Motor neuron (in vitro differentiated cells): ENCODE results near the gene SGCA. TPM values are rescaled to one million over a fixed set of nuclear protein-coding genes. Genes with fewer than 3 reads are reported as not detected.

ENCODE experiments used
- ATAC-seq, 8 experiments: fragments of 200-7000 bp; cut with Tn5 transposase; replicated peaks in 6 of 8; 2 replicates each; pipeline ENCODE4 v1.8.0; 2021; ENCODE audit warnings: mild to moderate bottlenecking in 8 of 8, moderate library complexity in 8 of 8
- H3K27ac ChIP-seq, 2 donors: fragments of 250-450 bp; sonication (Bioruptor Pico); 2 replicates each; pipeline ENCODE4 v1.9.0; 2021; ENCODE audit warnings: antibody characterized with exemption in 2 of 2, mild to moderate bottlenecking in 2 of 2, moderate library complexity in 1 of 2
- H3K4me1 ChIP-seq, 2 donors: fragments of 250-450 bp; sonication (Bioruptor Pico); replicated peaks in 1 of 2; 2 replicates each; pipeline ENCODE4 v1.6.1; 2021; ENCODE audit warnings: antibody characterized with exemption in 2 of 2, mild to moderate bottlenecking in 2 of 2, moderate library complexity in 1 of 2
- H3K4me3 ChIP-seq, 5 donors: fragments of 250-450 bp; sonication (Bioruptor Pico); 2 replicates each; pipeline ENCODE4 v1.9.0; 2021; ENCODE audit warnings: antibody characterized with exemption in 5 of 5, mild to moderate bottlenecking in 5 of 5, moderate library complexity in 4 of 5
- WGBS, 10 experiments: fragments of 450-650 bp; shearing (Covaris generic); methylation state at CpG; one replicate each; pipeline ENCODE4 v1.0.0; 2022; 5-methylcytosine and 5-hydroxymethylcytosine counted together
- in situ Hi-C, 9 experiments: fragments of 400-800 bp; cut with MboI; loops; one replicate each; pipeline ENCODE4 v1.15.0; 2021; ENCODE audit warnings: low sequenced_read_pairs in 9 of 9, low pct_unique_long_range_greater_than_20kb in 2 of 9; ENCODE audit not compliant: unreplicated experiment in 9 of 9
- total RNA-seq, 8 experiments: library from RNA; unstranded; fragments of 300-600 nt; gene quantifications; 2 replicates each; pipeline versions ENCODE4 v1.2.3 to v1.2.4, GENCODE V29; 2022

SGCA gene
- total RNA-seq, 8 experiments from 2014 or later: 0.22 to 3.4 (median 1.1) TPM; not detected in 2

- in situ Hi-C loops: no loop called here
- H3K4me3 ChIP-seq: peak overlapping the region; percentile 93 to 100 (median 99)
- peaks cover 33 to 34% of the 10 kb centered on the region in 2 donors for H3K4me1 ChIP-seq
- WGBS, 10 experiments: 0% methylated on average over 1 of the region's 5 CpGs; no CpG with 5 or more reads in 9 of the 10 experiments
- H3K27ac ChIP-seq: no peak overlapping the region
- peak in 3 of 8 experiments; percentile 3 for ATAC-seq
Measured at GRCh38 chr17:50147841-50148225, 18.0 kb upstream of the SGCA start.

DNA sequence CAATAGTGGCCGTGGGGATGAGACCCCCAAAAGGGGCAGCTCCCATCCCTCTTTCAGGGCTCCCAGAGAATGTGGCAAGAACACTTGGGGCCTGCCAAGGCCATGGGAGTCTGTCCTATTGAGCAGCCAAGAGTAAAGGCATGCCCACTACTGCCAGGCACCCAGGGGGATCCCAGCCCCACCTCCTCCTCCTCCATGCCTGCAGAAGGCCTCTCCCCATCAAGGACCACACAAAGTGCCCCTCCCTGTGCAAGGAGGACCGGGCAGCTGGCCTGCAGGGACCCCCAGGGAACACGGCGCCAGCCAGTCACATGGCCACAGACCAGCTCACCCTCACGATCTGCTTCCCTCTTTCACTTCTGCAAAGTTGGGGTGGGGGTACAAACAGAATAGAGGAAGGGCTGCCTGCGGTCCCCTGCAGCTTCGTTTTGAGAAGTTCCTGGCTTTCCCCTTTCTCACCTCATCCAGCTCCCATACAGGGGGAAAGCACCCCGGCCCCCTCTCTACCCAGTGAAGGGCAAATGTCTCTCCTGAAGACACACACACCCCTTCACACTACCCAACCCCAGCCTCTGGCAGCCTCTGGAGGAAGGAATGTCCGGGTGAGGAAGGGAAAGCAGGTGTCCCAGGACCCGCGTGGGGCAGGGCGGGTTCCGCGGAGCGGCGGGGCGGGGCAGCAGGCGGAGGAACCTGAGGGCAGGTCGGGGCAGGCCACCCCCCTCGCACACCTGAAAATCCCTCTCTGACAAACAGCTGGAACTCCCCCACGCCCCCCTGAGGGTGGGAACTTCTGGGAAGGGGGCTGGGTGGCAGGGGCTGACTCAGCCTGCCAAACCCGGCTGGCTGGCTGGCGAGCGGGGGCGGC is 17.3 kb upstream of the SGCA start:
- ATAC-seq: peak; percentile 1 to 18 (median 4)
- Histone ChIP-seq H3K4me3 (peak overlapping the region; percentile 93 to 100 (median 99)), H3K27ac (peak overlapping the region in 1 of 2 donors; percentile 28), H3K4me1 (peaks cover 33 to 34% of the 10 kb centered on the region in 2 donors)
- in situ Hi-C loops: no loop called here
- WGBS, 10 experiments: 0 to 5% (median 0%) methylated on average over 3 to 4 of the region's 25 CpGs; no CpG with 5 or more reads in 7 of the 10 experiments

- in situ Hi-C loops: no loop called here
- peaks cover 33 to 34% of the 10 kb centered on the region in 2 donors for H3K4me1 ChIP-seq
Measured at GRCh38 chr17:50149091-50149416, 16.8 kb upstream of the SGCA start.

DNA sequence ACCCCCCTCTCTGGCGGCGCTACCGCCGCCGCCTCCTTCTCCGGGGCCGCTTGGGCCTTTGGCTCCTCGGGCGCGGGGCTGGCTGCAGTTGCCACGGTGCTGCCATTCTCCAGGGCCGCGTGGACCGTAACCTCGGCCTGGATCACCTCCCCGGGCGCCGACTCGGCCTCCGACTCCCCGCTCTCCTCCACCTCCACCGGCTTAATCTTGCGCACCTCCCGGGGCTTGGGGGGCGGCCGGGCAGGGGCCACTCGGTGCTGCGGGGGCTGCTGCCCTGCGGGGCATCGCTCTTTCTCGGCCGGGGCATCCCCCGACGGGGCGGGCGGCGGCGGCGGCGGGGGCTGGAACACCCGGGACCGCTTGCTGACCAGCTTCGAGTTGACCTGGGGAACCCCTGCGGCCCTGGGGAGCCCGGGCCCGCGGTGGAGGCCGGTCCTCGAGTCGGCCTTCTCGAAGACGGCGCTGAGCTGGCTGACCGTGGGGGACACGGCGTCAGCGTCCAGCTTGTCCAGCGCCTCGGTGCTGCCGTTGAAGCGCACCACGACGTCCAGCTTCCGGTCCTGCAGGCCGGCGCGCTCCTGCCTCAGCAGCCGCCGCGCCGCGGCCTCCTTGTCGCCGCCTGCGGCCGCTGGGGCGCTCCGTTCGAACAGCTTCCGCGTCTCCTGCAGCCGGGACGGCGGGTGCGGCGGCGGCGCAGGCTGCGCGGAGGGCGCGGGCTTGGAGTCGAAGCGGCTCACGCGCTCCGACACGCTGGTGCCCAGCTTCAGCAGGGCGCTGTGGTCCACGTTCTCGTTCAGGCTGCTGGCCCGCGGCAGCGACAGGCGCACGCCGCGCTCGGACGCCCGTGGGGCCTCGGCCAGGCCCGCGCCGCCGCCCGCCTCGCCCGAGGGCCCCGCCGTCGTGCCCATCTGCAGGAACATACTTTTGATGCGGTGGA is 16.1 kb upstream of the SGCA start:
- peak overlapping the region; percentile 93 to 100 (median 99) for H3K4me3 ChIP-seq
- in situ Hi-C loops: no loop called here
- WGBS, 10 experiments: 0 to 4% (median 0%) methylated on average over 2 to 13 of the region's 123 CpGs; no CpG with 5 or more reads in 6 of the 10 experiments
- peaks cover 33 to 34% of the 10 kb centered on the region in 2 donors for H3K4me1 ChIP-seq
- peak in 1 of 8 experiments; percentile 3 for ATAC-seq
- peak overlapping the region; percentile 28 to 84 for H3K27ac ChIP-seq

More at GRCh38 chr17:50149091-50149416, 16.8 kb upstream of the SGCA start:
- Histone ChIP-seq H3K27ac (peak overlapping the region in 1 of 2 donors; percentile 28), H3K4me3 (peak overlapping the region; percentile 93 to 100 (median 99))
- ATAC-seq: no peak
- WGBS, 10 experiments: no CpG with 5 or more reads among the region's 30 CpGs

DNA sequence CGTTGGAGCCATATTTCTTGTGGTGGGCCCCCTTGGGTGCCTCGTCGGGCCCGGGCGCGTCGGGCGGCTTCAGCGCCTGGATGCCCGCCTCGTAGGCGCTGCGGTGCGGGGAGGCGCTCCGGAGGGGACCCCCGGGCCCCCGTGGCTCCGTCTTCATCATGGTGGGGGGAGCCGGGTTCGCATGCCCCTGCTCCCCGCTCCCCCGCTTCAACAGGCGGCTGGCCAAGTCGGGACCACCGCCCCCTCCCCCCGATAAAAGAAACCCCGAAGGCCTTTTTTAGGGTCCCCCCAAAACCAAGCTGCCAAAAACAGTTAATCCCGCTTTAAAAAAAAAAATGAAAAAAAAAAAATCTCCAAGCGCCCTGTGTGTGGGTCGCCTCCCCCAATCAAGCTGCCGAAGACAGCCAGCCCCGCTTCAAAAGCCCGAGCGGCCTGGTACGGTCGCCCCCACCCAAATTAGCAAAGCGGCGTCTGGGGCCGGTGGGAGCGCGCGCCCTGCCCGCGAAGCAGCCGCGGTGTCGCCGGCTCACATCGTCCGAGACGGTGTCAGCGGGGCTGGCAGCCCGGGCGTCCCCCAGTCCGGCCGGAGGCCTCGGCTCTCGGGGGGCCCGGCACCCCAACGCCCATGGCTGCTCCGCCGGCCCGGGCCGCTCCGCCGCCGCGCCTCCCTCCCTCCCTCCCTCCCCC is 15.3 kb upstream of the SGCA start, which contains the start of gene PPP1R9B:
Gene PPP1R9B, minus strand, starts transcription at position 324 of the 687 bp plus-strand sequence. Its CDS starts 164 bp downstream, at position 160.
- H3K4me1 ChIP-seq: peaks cover 33 to 37% of the 10 kb centered on the region in 2 donors
- 4% methylated on average over 5 of the region's 69 CpGs; no CpG with 5 or more reads in 9 of the 10 experiments for WGBS, 10 experiments
- in situ Hi-C loops: no loop called here
- H3K27ac ChIP-seq: peak within 1 kb of the TSS; percentile 84 to 86
- H3K4me3 ChIP-seq: peak within 1 kb of the TSS; percentile 93 to 100 (median 99)
- peak in 6 of 8 experiments; percentile 1 to 39 (median 26) for ATAC-seq

GRCh38 chr17:50151041-50151936 is 14.5 kb upstream of the SGCA start:
- H3K4me1 ChIP-seq: peaks cover 27 to 29% of the 10 kb centered on the region in 2 donors
- ATAC-seq: peak; percentile 11 to 76 (median 70)
- H3K27ac ChIP-seq: peak overlapping the region; percentile 84 to 86
- H3K4me3 ChIP-seq: peak overlapping the region; percentile 93 to 100 (median 99)
- in situ Hi-C loops: no loop called here
- WGBS, 10 experiments: 0 to 9% (median 3%) methylated on average over 1 to 6 of the region's 40 CpGs; no CpG with 5 or more reads in 6 of the 10 experiments

- in situ Hi-C loops: no loop called here
- Histone ChIP-seq H3K4me3 (peak overlapping the region; percentile 93 to 100 (median 99)), H3K4me1 (peaks cover 19 to 22% of the 10 kb centered on the region in 2 donors), H3K27ac (peak overlapping the region; percentile 78 to 81)
- ATAC-seq: peak; percentile 25 to 76 (median 71)
- WGBS, 10 experiments: 0% methylated on average over 1 of the region's 12 CpGs; no CpG with 5 or more reads in 8 of the 10 experiments
Measured at GRCh38 chr17:50151937-50152547, 13.8 kb upstream of the SGCA start.

DNA sequence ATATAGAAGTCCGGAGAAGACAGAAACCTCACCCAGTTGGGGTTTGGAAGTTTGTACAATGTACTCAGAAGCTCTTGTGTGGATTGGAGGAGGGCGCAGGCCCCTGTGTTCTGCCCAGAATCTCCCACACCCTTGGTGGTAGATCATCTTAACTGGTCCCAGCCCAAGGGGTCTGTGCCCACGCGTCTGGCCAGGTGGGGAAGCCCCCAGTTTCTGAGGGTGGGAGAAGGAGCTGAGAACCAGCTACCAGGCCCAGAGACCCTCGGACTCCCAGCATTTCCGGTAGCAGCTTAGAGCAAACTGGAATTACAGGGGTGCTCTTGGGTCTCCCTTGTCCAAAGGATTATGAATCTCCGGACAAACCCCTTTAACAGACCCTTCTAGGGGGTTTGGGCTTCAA is 13.1 kb upstream of the SGCA start:
- 0 to 100% methylated on average over 1 to 2 of the region's 7 CpGs; no CpG with 5 or more reads in 8 of the 10 experiments for whole genome bisulfite sequencing, 10 experiments
- Histone ChIP-seq H3K27ac (no peak overlapping the region), H3K4me3 (peak overlapping the region in 2 of 5 donors; percentile 97 to 99), H3K4me1 (peaks cover 12 to 15% of the 10 kb centered on the region in 2 donors)
- in situ Hi-C loops: no loop called here
- no peak for ATAC-seq

DNA sequence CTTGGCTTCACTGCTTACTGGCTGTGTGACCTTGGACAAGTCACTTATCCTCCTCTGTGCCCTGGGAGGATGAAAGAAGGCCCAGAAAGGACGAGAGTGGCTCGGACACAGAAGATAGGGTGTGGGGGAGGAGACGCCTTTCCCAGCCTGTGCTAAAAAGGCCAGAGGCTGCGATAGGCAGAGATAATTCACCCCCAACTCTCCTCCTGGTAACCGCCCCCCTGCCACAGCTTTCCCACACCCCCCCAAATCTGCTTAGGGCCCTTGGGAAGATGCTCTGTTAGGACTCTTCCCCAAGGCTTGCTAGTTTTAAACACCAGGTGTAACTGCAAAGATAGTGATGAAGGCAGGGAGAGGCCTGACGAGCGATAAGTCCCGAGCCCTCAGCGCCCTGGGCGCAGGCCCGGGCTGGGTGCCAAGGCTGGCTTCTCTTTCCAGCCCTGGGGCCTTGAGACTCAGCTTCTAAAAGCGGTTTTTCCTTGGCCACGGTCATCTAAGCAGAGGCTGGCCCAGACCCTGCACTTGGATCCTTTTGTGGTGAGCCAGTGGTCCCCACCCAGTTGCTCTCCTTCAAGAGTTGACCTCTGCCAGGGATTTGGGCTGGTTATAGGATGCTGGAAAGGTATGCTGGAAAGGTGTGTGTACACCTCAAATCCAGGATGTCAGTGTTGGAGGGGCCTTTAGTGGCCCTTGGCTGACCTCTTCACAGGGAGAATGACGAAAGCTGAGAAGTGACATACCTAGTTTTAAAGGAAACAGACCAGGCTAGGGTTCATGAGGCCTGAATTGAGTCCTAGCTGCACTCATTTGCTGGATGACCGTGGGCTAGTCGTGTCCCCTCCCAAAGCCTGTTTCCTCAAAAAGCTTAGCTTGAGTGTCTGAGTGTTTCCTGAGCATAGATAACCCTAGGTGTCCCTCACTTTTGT is 11.9 kb upstream of the SGCA start:
- in situ Hi-C loops: no loop called here
- H3K27ac ChIP-seq: no peak overlapping the region
- H3K4me1 ChIP-seq: peaks cover 7 to 11% of the 10 kb centered on the region in 2 donors
- ATAC-seq: peak in 1 of 8 experiments; percentile 2
- H3K4me3 ChIP-seq: no peak overlapping the region
- 10 to 100% (median 82%) methylated on average over 1 to 5 of the region's 16 CpGs; no CpG with 5 or more reads in 3 of the 10 experiments for WGBS, 10 experiments

DNA sequence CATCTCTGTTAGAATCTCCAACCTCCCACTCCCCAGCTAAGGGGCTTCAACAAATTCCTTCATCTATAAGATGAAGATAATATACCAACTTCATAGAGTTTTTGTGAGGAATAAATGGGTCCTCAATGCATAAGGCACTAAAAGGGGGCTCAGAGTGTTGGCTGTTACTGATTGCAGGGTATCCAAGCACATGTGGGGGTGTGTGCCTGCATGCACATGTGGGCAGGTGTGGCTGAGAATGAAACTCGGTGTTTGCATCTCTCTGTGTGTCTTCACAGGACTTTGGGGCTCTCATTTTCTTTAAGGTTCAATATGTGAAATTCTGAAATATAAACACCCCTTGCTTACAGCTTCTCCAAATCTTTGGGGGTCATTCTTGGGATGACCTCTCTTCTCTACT is 11.2 kb upstream of the SGCA start:
- Histone ChIP-seq H3K4me3 (no peak overlapping the region), H3K27ac (no peak overlapping the region), H3K4me1 (peaks cover 7 to 11% of the 10 kb centered on the region in 2 donors)
- no peak for ATAC-seq
- 0 to 100% (median 31%) methylated on average over 1 of the region's 1 CpG; no CpG with 5 or more reads in 6 of the 10 experiments for WGBS, 10 experiments
- in situ Hi-C loops: no loop called here
